T-helper 1 cell treated with Interleukin-12 subunit alpha and Interleukin-12 subunit beta and Interleukin-4 antibody, amounts not matched to agents 30 ng/mL and 1 ng/mL, for 36 hours (primary cell): ENCODE results near the gene PA2G4. TPM values are rescaled to one million over a fixed set of nuclear protein-coding genes. Genes with fewer than 3 reads are reported as not detected.
"Not testable (repeated sequence)": the region's sequence is repeated elsewhere in the genome, so short reads cannot be mapped to it uniquely, and the experiment has no call there.

Experiments used
- intact Hi-C: fragments of 100-400 bp; cut with micrococcal nuclease; formaldehyde crosslinking; loops from one replicate; pipeline ENCODE4 v1.15.1; 2024
- total RNA-seq: library from RNA; stranded (reverse); gene quantifications from 2 replicates; pipeline ENCODE4 v1.2.3, GENCODE V29; 2022

The PA2G4 gene
- 254 and 261 TPM in 2 replicates for total RNA-seq

- intact Hi-C loops, result loop anchor here (1.0 to 10.0 kb wide), 21 partner anchors 12 to 1743 kb away; partner anchors contain the start of genes CS, CTDSP2, DDIT3 and DNAJC14
These were observed at the start of gene PA2G4 for GRCh38 chr12:56104109-56104814. Gene PA2G4 (plus strand): TSS chr12:56104559. CDS start chr12:56104738, 179 bp downstream.

GRCh38 chr12:56059964-56060363 lies 44.4 kb upstream of the PA2G4 start:
- intact Hi-C loops, result not testable (repeated sequence)

- intact Hi-C loops, result no loop called here
These were observed 42.4 kb upstream of the PA2G4 start for GRCh38 chr12:56061982-56062381.

GRCh38 chr12:56062996-56063395 lies 41.4 kb upstream of the PA2G4 start:
- intact Hi-C loops, result no loop called here

- intact Hi-C loops, result no loop called here
These were observed 32.7 kb upstream of the PA2G4 start for GRCh38 chr12:56071648-56072047.

GRCh38 chr12:56074396-56074795 lies 30.0 kb upstream of the PA2G4 start:
- intact Hi-C loops, result no loop called here

GRCh38 chr12:56077966-56078365 lies 26.4 kb upstream of the PA2G4 start:
- intact Hi-C loops, result not testable (repeated sequence)

GRCh38 chr12:56078427-56078826 lies 25.9 kb upstream of the PA2G4 start:
- intact Hi-C loops, result no loop called here

GRCh38 chr12:56078931-56079722 lies 25.2 kb upstream of the PA2G4 start:
- intact Hi-C loops, result loop anchor here (1.0 kb wide), 4 partner anchors 25 to 49 kb away; partner anchors contain the start of genes ESYT1, PA2G4 and RPL41

- intact Hi-C loops, result loop anchor here (1.0 kb wide), 4 partner anchors 24 to 48 kb away; partner anchors contain the start of genes ESYT1, PA2G4 and RPL41
These were observed 24.4 kb upstream of the PA2G4 start, which contains the start of gene ERBB3 for GRCh38 chr12:56079723-56080555. Gene ERBB3 (plus strand): TSS chr12:56080165. CDS start chr12:56080301, 136 bp downstream.

GRCh38 chr12:56080556-56081138 lies 23.7 kb upstream of the PA2G4 start:
- intact Hi-C loops, result no loop called here

- intact Hi-C loops, result no loop called here
These were observed 22.7 kb upstream of the PA2G4 start for GRCh38 chr12:56081393-56082347.

GRCh38 chr12:56082382-56082781 lies 22.0 kb upstream of the PA2G4 start:
- intact Hi-C loops, result no loop called here

- intact Hi-C loops, result no loop called here
These were observed 21.4 kb upstream of the PA2G4 start for GRCh38 chr12:56082967-56083366.

GRCh38 chr12:56084958-56085543 lies 19.3 kb upstream of the PA2G4 start:
- intact Hi-C loops, result loop anchor here (1.0 kb wide), 1 partner anchor 18 kb away; no protein-coding TSS in a partner anchor

- intact Hi-C loops, result no loop called here
These were observed 18.3 kb upstream of the PA2G4 start for GRCh38 chr12:56086096-56086495.

- intact Hi-C loops, result no loop called here
These were observed 17.8 kb upstream of the PA2G4 start for GRCh38 chr12:56086608-56087007.

- intact Hi-C loops, result no loop called here
These were observed 17.1 kb upstream of the PA2G4 start for GRCh38 chr12:56087220-56087619.

GRCh38 chr12:56097738-56098137 lies 6.6 kb upstream of the PA2G4 start:
- intact Hi-C loops, result no loop called here
